ENCODE data around the gene POLR3E. TPM values are rescaled to one million over a fixed set of nuclear protein-coding genes. Genes with fewer than 3 reads are reported as not detected.

The POLR3E gene
- polyA plus RNA-seq, 1 experiment = 60.9 TPM

- no peaks in the 10 kb centered on the region for H3K27me3 ChIP-seq (ENCODE audit: control insufficient read depth, insufficient read depth, low read length)
- H3K4me3 ChIP-seq (ENCODE audit: low read depth, low read length) = no peak overlapping the region
- ChIA-PET CTCF (interaction anchor here (0.7 to 1.4 kb wide), 3 partner anchors 10 to 17 kb away, joined by 3 to 4 read pairs (median 3); no protein-coding TSS in a partner anchor), POLR2A (no interaction called here)
- TF ChIP-seq CTCF (IDR thresholded peaks at IDR 0.05; ENCODE audit: insufficient read depth, low read depth, low read length) = no peak
- peaks cover 10% of the 10 kb centered on the region for H3K36me3 ChIP-seq (ENCODE audit: control insufficient read depth, insufficient read depth, low read length)
- no peak for DNase-seq (ENCODE audit: low read depth)
Observed at GRCh38 chr16:22337849-22338635, 40.8 kb downstream of the POLR3E start.

DNA sequence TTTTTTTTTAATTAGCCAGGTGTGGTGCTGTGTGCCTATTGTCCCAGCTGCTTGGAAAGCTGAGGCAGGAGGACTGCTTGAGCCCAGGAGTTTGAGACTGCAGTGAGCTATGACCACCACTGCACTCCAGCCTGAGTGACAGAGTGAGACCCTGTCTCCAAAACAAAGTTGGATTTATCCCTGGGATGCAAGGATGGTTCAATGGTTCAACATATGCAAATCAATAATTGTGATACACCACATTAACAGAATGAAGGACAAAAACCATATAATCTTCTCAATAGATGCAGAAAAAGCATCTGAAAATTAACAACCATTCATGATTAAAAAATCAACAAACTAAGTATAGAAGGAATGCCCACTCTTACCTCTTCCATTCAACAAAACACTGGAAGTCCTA is 43.7 kb downstream of the POLR3E start:
- no peak for TF ChIP-seq CTCF (IDR thresholded peaks at IDR 0.05; ENCODE audit: insufficient read depth, low read depth, low read length)
- H3K27me3 ChIP-seq (ENCODE audit: control insufficient read depth, insufficient read depth, low read length) = no peaks in the 10 kb centered on the region
- no peak for DNase-seq (ENCODE audit: low read depth)
- CTCF ChIA-PET = no interaction called here
- POLR2A ChIA-PET = no interaction called here
- H3K4me3 ChIP-seq (ENCODE audit: low read depth, low read length) = no peak overlapping the region
- peaks cover 3% of the 10 kb centered on the region for H3K36me3 ChIP-seq (ENCODE audit: control insufficient read depth, insufficient read depth, low read length)

- POLR2A ChIA-PET = no interaction called here
Observed at GRCh38 chr16:22342082-22342481, 44.9 kb downstream of the POLR3E start.

GRCh38 chr16:22346483-22346882 is 49.3 kb downstream of the POLR3E start:
- Histone ChIP-seq H3K36me3 (ENCODE audit: control insufficient read depth, insufficient read depth, low read length) (peaks cover 18% of the 10 kb centered on the region), H3K27me3 (ENCODE audit: control insufficient read depth, insufficient read depth, low read length) (no peaks in the 10 kb centered on the region), H3K4me3 (ENCODE audit: low read depth, low read length) (no peak overlapping the region)
- DNase-seq (ENCODE audit: low read depth) = no peak
- POLR2A ChIA-PET = no interaction called here
- no peak for TF ChIP-seq CTCF (IDR thresholded peaks at IDR 0.05; ENCODE audit: insufficient read depth, low read depth, low read length)
- CTCF ChIA-PET = no interaction called here

More at GRCh38 chr16:22342082-22342481, 44.9 kb downstream of the POLR3E start:
- Histone ChIP-seq H3K27me3 (ENCODE audit: control insufficient read depth, insufficient read depth, low read length) (no peaks in the 10 kb centered on the region), H3K36me3 (ENCODE audit: control insufficient read depth, insufficient read depth, low read length) (peaks cover 5% of the 10 kb centered on the region), H3K4me3 (ENCODE audit: low read depth, low read length) (no peak overlapping the region)
- DNase-seq (ENCODE audit: low read depth) = no peak
- TF ChIP-seq CTCF (IDR thresholded peaks at IDR 0.05; ENCODE audit: insufficient read depth, low read depth, low read length) = no peak
- CTCF ChIA-PET = no interaction called here

GRCh38 chr16:22347100-22347820 is 50.1 kb downstream of the POLR3E start:
- CTCF ChIA-PET = no interaction called here
- POLR2A ChIA-PET = no interaction called here
- TF ChIP-seq CTCF (IDR thresholded peaks at IDR 0.05; ENCODE audit: insufficient read depth, low read depth, low read length) = no peak

More at GRCh38 chr16:22347100-22347820, 50.1 kb downstream of the POLR3E start:
- H3K4me3 ChIP-seq (ENCODE audit: low read depth, low read length) = no peak overlapping the region
- no peak for DNase-seq (ENCODE audit: low read depth)
- H3K27me3 ChIP-seq (ENCODE audit: control insufficient read depth, insufficient read depth, low read length) = no peaks in the 10 kb centered on the region
- peaks cover 20% of the 10 kb centered on the region for H3K36me3 ChIP-seq (ENCODE audit: control insufficient read depth, insufficient read depth, low read length)
